WERI-Rb-1 (cell line): ENCODE measurements around the gene MAPK8IP3.

Experiments used
- DNase-seq: peaks from one replicate; pipeline ENCODE4 v3.0.0-alpha.2; 2020
- H3K27ac ChIP-seq: fragments of 250-450 bp; sonication (Bioruptor Pico); 2 replicates; pipeline ENCODE4 v1.5.1; 2020; ENCODE audit warnings: mild to moderate bottlenecking, moderate library complexity
- H3K27me3 ChIP-seq: fragments of 250-450 bp; sonication (Bioruptor Pico); 2 replicates; pipeline ENCODE4 v1.5.1; 2021; ENCODE audit warnings: mild to moderate bottlenecking, low read depth, moderate library complexity; ENCODE audit not compliant: insufficient read depth, severe bottlenecking
- H3K36me3 ChIP-seq: fragments of 250-450 bp; sonication (Bioruptor Pico); 2 replicates; pipeline ENCODE4 v1.5.1; 2020; ENCODE audit warnings: mild to moderate bottlenecking, moderate library complexity
- H3K4me3 ChIP-seq: 2 replicates; pipeline ENCODE4 v1.5.1; 2011; ENCODE audit warnings: low read depth, mild to moderate bottlenecking, control low read depth, low read length
- H3K9me3 ChIP-seq: fragments of 250-450 bp; sonication (Bioruptor Pico); 2 replicates; pipeline ENCODE4 v1.5.1; 2021; ENCODE audit warnings: mild to moderate bottlenecking, moderate library complexity; ENCODE audit not compliant: severe bottlenecking
- CTCF ChIP-seq: IDR thresholded peaks from 2 replicates; pipeline ENCODE4 v1.5.1; 2011; ENCODE audit warnings: low read depth, mild to moderate bottlenecking, control low read depth, inconsistent platforms, low read length

Gene MAPK8IP3

GRCh38 chr16:1726661-1727502 is 20.9 kb downstream of the MAPK8IP3 start:
- no peak for TF ChIP-seq CTCF
- Histone ChIP-seq H3K27ac (no peak overlapping the region), H3K36me3 (peaks cover 36% of the 10 kb centered on the region), H3K27me3 (no peaks in the 10 kb centered on the region), H3K9me3 (no peaks in the 10 kb centered on the region), H3K4me3 (no peak overlapping the region)
- DNase-seq, result no peak

GRCh38 chr16:1727651-1728624 is 21.9 kb downstream of the MAPK8IP3 start:
- peaks cover 41% of the 10 kb centered on the region for H3K36me3 ChIP-seq
- H3K4me3 ChIP-seq, result no peak overlapping the region
- no peak overlapping the region for H3K27ac ChIP-seq
- no peaks in the 10 kb centered on the region for H3K9me3 ChIP-seq
- TF ChIP-seq CTCF, result no peak
- no peak for DNase-seq
- H3K27me3 ChIP-seq, result no peaks in the 10 kb centered on the region

GRCh38 chr16:1729026-1729425 is 23.0 kb downstream of the MAPK8IP3 start:
- H3K36me3 ChIP-seq, result peaks cover 52% of the 10 kb centered on the region
- H3K27me3 ChIP-seq, result no peaks in the 10 kb centered on the region
- no peaks in the 10 kb centered on the region for H3K9me3 ChIP-seq
- no peak for DNase-seq
- H3K4me3 ChIP-seq, result no peak overlapping the region
- TF ChIP-seq CTCF, result no peak
- no peak overlapping the region for H3K27ac ChIP-seq

GRCh38 chr16:1729445-1729844 is 23.4 kb downstream of the MAPK8IP3 start:
- no peak for TF ChIP-seq CTCF
- DNase-seq, result no peak
- H3K36me3 ChIP-seq, result peaks cover 56% of the 10 kb centered on the region

GRCh38 chr16:1731073-1731472 is 25.1 kb downstream of the MAPK8IP3 start:
- H3K27ac ChIP-seq, result no peak overlapping the region
- DNase-seq, result no peak
- H3K9me3 ChIP-seq, result no peaks in the 10 kb centered on the region
- H3K4me3 ChIP-seq, result no peak overlapping the region
- peaks cover 53% of the 10 kb centered on the region for H3K36me3 ChIP-seq
- no peaks in the 10 kb centered on the region for H3K27me3 ChIP-seq
- no peak for TF ChIP-seq CTCF

More at GRCh38 chr16:1729445-1729844, 23.4 kb downstream of the MAPK8IP3 start:
- Histone ChIP-seq H3K27me3 (no peaks in the 10 kb centered on the region), H3K4me3 (no peak overlapping the region), H3K27ac (no peak overlapping the region), H3K9me3 (no peaks in the 10 kb centered on the region)
